ENCODE data around the gene GLCCI1. TPM values are rescaled to one million over a fixed set of nuclear protein-coding genes. Genes with fewer than 3 reads are reported as not detected.
A peak's percentile ranks its signal among the peaks of the same experiment; 100 is the strongest.

GLCCI1 gene
- polyA plus RNA-seq, 2 of the 4 experiments (the other 2 are of a cell fraction) = 1.2 to 2.8 TPM

DNA sequence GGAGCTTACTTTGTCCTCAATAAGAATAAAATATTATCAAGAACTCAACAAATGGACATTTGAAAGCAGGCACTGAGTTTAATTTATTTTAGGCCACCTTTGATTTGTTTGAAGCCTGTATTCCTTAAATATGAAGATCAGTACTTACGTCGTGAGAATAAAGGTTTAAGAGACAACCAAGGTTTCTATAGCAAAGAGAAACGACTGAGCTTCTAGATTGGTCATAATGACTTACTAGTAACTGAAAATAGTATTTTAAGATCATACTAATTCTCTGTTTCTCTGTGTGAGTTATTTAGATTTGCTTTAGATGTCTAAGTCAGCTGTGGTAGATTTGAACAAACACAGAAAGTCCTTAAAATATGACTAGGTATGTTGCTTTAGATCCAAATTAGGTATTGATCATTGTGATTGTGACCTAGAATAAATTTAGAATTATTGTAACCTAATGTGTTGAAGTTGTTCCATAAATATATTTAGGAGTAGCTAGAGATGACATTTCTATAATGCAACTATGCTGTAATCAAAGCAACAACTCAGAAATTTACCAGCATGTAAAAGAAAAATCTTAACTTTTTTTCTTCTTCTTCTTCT lies 2.4 kb upstream of the GLCCI1 start:
- Histone ChIP-seq H3K27ac (no peak overlapping the region), H3K4me2 (no peak overlapping the region), H3K9me3 (no peaks in the 10 kb centered on the region), H3K4me3 (no peak overlapping the region), H3K4me1 (0 out of 3 replicates have a peak, but pooled peaks cover 5% of the 10 kb centered on the region)
- no peak for DNase-seq (ENCODE audit: low read depth in 1 of 2, low spot score in 1 of 2)
- no peak for ATAC-seq
- ChIA-PET CTCF (interaction anchor here (1.1 to 1.2 kb wide), 2 partner anchors 9 to 130 kb away, joined by 3 read pairs; no protein-coding TSS in a partner anchor), POLR2A (no interaction called here)
- FAIRE-seq = no peak
- 56% methylated on average over 3 of the region's 3 CpGs for whole genome bisulfite sequencing (ENCODE audit: missing lambda C conversion rate)
- TF ChIP-seq, protein P1, sequence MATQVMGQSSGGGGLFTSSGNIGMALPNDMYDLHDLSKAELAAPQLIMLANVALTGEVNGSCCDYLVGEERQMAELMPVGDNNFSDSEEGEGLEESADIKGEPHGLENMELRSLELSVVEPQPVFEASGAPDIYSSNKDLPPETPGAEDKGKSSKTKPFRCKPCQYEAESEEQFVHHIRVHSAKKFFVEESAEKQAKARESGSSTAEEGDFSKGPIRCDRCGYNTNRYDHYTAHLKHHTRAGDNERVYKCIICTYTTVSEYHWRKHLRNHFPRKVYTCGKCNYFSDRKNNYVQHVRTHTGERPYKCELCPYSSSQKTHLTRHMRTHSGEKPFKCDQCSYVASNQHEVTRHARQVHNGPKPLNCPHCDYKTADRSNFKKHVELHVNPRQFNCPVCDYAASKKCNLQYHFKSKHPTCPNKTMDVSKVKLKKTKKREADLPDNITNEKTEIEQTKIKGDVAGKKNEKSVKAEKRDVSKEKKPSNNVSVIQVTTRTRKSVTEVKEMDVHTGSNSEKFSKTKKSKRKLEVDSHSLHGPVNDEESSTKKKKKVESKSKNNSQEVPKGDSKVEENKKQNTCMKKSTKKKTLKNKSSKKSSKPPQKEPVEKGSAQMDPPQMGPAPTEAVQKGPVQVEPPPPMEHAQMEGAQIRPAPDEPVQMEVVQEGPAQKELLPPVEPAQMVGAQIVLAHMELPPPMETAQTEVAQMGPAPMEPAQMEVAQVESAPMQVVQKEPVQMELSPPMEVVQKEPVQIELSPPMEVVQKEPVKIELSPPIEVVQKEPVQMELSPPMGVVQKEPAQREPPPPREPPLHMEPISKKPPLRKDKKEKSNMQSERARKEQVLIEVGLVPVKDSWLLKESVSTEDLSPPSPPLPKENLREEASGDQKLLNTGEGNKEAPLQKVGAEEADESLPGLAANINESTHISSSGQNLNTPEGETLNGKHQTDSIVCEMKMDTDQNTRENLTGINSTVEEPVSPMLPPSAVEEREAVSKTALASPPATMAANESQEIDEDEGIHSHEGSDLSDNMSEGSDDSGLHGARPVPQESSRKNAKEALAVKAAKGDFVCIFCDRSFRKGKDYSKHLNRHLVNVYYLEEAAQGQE (IDR thresholded peaks at IDR 0.05) = no peak
- TF ChIP-seq EHMT2 (IDR thresholded peaks at IDR 0.05; ENCODE audit: low read depth) (no peak), RCOR1 (IDR thresholded peaks at IDR 0.05; ENCODE audit: low read depth, low read length) (no peak), FOSB (CRISPR knock-in tag; IDR thresholded peaks at IDR 0.05) (no peak), BHLHE40 (IDR thresholded peaks at IDR 0.05; ENCODE audit: low read depth, low read length) (no peak), RARB (CRISPR knock-in tag; IDR thresholded peaks at IDR 0.05) (no peak), HDAC2 (IDR thresholded peaks at IDR 0.05) (no peak), MAFK (IDR thresholded peaks at IDR 0.05; ENCODE audit: partially characterized antibody) (no peak), CBX8 (IDR thresholded peaks at IDR 0.05) (no peak), ESRRA (IDR thresholded peaks at IDR 0.05; ENCODE audit: borderline replicate concordance, low read length) (no peak), CBX2 (IDR thresholded peaks at IDR 0.05; ENCODE audit: borderline replicate concordance, low read depth) (no peak)
- TF ChIP-seq, protein P2, sequence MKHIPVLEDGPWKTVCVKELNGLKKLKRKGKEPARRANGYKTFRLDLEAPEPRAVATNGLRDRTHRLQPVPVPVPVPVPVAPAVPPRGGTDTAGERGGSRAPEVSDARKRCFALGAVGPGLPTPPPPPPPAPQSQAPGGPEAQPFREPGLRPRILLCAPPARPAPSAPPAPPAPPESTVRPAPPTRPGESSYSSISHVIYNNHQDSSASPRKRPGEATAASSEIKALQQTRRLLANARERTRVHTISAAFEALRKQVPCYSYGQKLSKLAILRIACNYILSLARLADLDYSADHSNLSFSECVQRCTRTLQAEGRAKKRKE (CRISPR knock-in tag; IDR thresholded peaks at IDR 0.05; ENCODE audit: low read depth) = no peak
- TF ChIP-seq, protein P3, sequence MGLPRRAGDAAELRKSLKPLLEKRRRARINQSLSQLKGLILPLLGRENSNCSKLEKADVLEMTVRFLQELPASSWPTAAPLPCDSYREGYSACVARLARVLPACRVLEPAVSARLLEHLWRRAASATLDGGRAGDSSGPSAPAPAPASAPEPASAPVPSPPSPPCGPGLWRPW (IDR thresholded peaks at IDR 0.05) = no peak
- TF ChIP-seq, protein P4, sequence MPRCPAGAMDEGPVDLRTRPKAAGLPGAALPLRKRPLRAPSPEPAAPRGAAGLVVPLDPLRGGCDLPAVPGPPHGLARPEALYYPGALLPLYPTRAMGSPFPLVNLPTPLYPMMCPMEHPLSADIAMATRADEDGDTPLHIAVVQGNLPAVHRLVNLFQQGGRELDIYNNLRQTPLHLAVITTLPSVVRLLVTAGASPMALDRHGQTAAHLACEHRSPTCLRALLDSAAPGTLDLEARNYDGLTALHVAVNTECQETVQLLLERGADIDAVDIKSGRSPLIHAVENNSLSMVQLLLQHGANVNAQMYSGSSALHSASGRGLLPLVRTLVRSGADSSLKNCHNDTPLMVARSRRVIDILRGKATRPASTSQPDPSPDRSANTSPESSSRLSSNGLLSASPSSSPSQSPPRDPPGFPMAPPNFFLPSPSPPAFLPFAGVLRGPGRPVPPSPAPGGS (IDR thresholded peaks at IDR 0.05) = no peak

DNA sequence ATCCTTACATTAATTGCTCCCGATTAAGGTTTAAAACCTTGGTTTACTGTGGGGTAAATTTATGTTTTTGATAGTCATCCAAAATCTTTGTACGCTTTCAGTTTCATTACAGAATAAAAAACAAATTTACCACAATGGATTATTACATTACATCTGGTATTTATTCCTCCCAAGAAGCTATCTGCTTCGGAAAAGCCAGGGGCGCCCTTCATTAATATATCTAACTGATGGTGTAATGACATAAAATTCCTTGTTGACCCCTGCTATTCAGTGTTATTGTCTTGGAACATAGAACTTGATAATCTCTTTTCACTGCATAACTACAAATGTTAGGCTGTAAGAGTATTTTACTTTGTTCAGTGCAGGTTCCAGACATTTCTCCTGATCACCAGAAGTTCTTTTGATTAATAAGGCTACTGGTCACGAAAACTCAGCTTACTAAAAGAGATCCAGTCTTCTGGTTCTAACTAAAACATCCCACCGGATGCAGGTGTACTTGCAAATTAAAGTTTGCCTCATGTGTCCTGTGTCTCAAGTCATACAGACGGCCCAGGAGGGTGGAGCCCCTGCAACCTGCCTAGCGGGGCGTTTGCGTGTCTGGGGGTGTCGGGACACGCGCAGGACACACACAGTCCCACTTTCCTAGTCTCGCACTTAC lies 581 bp upstream of the GLCCI1 start:
- H3K4me2 ChIP-seq = peak overlapping the region; percentile 78
- no peak for FAIRE-seq
- ATAC-seq = no peak
- WGBS (ENCODE audit: missing lambda C conversion rate) = 10% methylated on average over 14 of the region's 14 CpGs
- H3K9me3 ChIP-seq = no peaks in the 10 kb centered on the region
- DNase-seq (ENCODE audit: low read depth in 1 of 2, low spot score in 1 of 2) = no peak
- TF ChIP-seq TFCP2L1 (CRISPR knock-in tag; IDR thresholded peaks at IDR 0.05) = no peak
- TF ChIP-seq JUN (IDR thresholded peaks at IDR 0.05) = no peak
- peak overlapping the region; percentile 87 for H3K4me3 ChIP-seq
- ChIA-PET POLR2A (interaction anchor here (0.6 to 1.5 kb wide), 3 partner anchors 50 to 328 kb away, joined by 3 read pairs; partner anchors contain the start of gene UMAD1), CTCF (interaction anchor here (1.0 to 2.1 kb wide), 2 partner anchors 9 to 287 kb away, joined by 3 to 4 read pairs; no protein-coding TSS in a partner anchor)
- 0 out of 3 replicates have a peak, but pooled peaks cover 5% of the 10 kb centered on the region for H3K4me1 ChIP-seq
- H3K27ac ChIP-seq = peak overlapping the region in 1 of 2 experiments; percentile 63; a peak in 2 of 6 replicates
